NOMO-1 treated with dmso at 0.1 percent for 144 hours (cell line): Measurements from ENCODE around the gene MACO1.
"Not testable (repeated sequence)": the region's sequence is repeated elsewhere in the genome, so short reads cannot be mapped to it uniquely, and the experiment has no call there.

Source experiments
- DNase-seq: peaks from one replicate; lab custom pipeline; 2025; ENCODE audit not compliant: unreplicated experiment; lab: John Stamatoyannopoulos, UW

Gene MACO1

DNA sequence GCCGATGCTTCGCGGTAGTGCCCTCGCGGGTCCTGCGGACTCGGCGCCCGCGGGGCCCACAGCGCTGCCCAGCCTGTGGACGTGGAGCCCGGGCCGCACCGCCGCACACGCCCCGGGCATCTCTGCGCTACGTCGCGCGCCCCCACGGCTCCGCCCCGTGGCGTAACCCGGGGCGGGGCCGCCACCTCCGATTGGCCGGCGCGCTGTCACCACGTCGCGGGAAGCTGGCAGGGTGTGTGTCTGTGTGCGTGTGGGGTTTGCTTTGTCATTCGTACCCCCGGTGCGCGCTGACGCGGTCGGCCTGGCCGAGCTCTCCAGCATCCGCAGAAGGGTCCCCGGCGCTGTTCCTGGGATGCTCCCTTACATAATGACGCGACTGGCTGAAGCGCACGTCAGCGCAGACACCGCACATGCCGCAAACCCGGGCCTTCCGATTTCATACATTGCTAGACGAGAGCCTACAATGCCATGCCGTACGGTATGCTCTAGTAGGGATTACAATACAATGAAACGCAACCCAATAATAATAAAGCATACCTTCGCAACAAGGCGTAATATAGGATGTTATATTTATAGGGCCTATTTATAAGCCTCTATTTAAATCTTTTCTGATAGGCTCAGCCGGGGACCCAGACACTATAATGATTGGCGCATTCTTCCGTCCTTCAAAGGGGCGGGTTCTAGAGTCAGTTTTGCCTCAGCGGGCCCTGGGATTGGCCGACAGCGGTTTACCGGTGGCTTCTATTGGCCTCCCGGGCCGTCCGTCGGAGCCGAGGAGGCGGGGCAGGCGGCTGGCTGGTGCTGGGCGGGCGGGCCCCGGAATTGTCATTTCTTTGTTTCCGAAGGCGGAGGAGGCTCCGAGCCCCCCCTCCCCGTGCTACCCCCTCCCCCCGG, at the start of gene MACO1:
TSS of gene MACO1 (plus strand) at position 825 of the 894 bp plus-strand sequence. CDS start 202 bp downstream, outside the sequence.
- peak; percentile 92 for DNase-seq

- not testable (repeated sequence) for DNase-seq
Measured at GRCh38 chr1:25382543-25382942, 48.2 kb upstream of the MACO1 start.

- DNase-seq = not testable (repeated sequence)
Measured at GRCh38 chr1:25383090-25383489, 47.6 kb upstream of the MACO1 start.

DNA sequence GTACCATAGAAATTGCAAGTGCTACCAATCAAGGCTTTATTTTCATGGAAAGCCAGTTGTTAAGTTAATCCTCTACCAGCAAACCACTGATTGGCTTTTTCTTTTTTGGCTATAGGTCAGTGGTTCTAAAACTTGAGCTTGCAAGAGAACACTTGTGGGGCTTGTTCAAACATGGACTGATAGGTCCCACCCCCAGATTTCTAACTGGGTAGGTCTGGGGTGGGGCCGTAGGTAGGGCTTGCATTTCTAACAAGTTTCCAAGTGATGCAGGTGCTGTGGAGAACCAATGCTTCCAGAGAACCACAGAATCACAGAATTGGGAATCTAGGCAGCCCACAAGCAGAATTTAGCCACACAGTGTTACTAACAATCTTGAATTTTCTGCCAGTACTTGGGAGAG, 46.8 kb upstream of the MACO1 start:
- DNase-seq = not testable (repeated sequence)

DNA sequence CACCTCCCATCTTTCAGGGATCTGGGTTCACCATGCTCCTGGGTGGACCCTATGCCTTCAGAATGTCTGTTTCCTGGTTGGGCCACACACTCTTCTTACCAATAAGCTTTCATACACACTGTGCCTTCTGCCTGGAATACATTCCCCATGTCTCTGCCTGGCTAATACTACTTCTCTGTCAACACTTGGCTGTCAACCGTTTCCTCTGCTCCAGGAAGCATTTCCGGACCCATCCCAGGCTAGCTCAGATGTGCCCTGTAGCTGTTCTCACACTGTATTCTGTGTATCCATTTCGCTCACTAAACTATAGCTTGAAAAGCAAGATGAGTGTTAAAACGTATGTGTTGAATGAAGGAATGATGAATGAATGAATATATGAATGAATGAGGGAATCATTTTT, 43.6 kb upstream of the MACO1 start:
- DNase-seq = not testable (repeated sequence)

GRCh38 chr1:25388691-25389090, 42.0 kb upstream of the MACO1 start:
- DNase-seq = not testable (repeated sequence)

- not testable (repeated sequence) for DNase-seq
Measured at GRCh38 chr1:25389721-25390120, 41.0 kb upstream of the MACO1 start.

- DNase-seq = no peak
Measured at GRCh38 chr1:25392841-25393240, 37.9 kb upstream of the MACO1 start.

GRCh38 chr1:25397549-25397948, 33.1 kb upstream of the MACO1 start:
- not testable (repeated sequence) for DNase-seq

DNA sequence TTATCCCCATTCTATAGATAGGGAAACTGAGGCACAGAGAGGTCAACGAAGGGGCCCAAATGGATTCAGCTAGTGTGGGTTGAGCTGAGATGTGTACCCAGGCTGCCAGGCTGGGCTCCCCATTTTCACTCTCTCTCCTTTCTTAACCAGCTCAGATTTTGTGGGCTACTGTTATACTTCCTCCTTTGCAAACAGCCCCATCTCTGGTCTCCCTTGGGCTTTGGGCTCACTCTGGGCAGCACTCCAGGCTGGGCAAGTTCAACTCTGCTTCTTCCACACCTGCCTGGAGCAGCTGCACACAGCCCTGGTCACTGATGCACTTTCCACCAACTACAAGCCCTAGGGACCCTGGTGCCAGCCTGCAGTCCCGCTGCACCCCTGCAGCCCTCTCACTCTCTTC, 32.6 kb upstream of the MACO1 start:
- DNase-seq = not testable (repeated sequence)

- not testable (repeated sequence) for DNase-seq
Measured at GRCh38 chr1:25402947-25403803, 27.5 kb upstream of the MACO1 start.

DNA sequence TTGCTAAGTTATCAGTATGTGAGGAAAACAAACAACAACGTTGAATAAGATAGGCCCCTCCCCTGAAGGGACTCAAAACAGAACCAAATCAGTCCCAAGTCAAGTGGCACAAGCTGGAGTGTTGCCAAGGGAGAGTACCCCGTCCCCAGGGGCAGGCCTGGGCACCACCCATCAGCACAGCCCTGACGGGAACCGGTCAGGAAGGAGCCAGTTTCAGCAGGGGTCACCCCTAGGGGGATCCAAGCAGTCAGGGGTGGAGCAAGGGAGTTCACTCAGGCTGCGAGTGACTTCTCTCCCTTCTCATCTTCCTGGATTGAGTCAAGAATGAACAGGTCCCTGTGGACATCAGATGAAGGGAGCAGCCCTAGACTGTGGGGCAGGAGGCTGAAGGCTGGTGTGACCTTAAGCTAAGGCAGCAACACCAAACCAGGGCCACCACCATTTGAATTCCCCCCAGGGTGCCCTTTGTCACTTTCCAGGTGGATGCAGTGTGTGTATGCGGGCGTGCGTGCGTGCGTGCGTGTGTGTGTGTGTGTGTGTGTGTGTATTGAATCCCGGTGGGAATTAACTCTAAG, 24.9 kb upstream of the MACO1 start:
- not testable (repeated sequence) for DNase-seq

- DNase-seq = not testable (repeated sequence)
Measured at GRCh38 chr1:25409641-25410427, 20.9 kb upstream of the MACO1 start.

- DNase-seq = not testable (repeated sequence)
Measured at GRCh38 chr1:25412872-25413623, 17.6 kb upstream of the MACO1 start.

- DNase-seq = not testable (repeated sequence)
Measured at GRCh38 chr1:25414157-25414556, 16.5 kb upstream of the MACO1 start.

GRCh38 chr1:25414578-25414977, 16.1 kb upstream of the MACO1 start:
- DNase-seq = not testable (repeated sequence)

DNA sequence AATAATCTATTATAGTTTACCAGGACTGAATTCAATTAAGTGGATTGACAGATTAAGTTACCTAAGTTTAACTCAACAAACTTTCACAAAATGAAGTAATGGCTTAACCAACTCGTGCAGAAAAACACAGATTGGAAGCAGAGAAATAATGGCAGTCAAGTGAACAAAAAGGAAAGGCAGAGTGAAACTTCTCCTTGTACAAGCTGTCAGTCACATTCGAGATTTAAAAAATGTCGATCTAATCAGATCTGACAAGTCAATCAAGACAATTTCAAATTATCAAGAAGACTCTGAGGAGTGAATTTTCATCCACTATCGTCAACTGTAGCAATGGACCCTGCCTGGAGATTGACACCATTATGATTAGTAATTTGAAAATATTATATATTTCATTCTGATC, 13.4 kb upstream of the MACO1 start:
- not testable (repeated sequence) for DNase-seq

- DNase-seq = not testable (repeated sequence)
Measured at GRCh38 chr1:25419339-25419738, 11.4 kb upstream of the MACO1 start.

- not testable (repeated sequence) for DNase-seq
Measured at GRCh38 chr1:25420715-25421114, 10.0 kb upstream of the MACO1 start, which contains the start of gene RHCE. Gene RHCE, minus strand, starts transcription at chr1:25420825. Its CDS starts 39 bp downstream, at chr1:25420786.

DNA sequence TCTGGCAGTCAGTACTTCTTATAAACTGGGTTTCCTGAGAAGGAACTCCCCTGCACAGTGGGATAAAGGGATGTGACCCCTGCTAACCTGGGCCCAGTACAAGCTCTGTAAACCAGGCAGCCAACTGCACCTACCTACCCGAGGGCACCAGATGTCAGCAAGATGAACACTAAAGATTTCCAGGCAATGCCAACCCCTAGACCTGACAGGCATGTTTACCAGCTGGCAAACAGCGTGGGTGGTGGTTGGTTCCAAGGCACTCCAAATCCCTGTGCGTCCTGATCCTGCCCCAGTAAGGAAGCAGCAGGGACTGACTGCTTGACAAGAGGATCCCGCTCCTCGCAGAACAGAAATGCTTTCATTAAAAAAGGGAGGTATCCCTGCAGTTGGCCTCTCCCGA, 7.5 kb upstream of the MACO1 start:
- not testable (repeated sequence) for DNase-seq
